ACC112 (cell line): ENCODE measurements around the gene SNX14.

Experiments
- H2AFZ ChIP-seq: fragments of 200-600 bp; sonication (generic); one replicate; pipeline ENCODE4 v1.6.0; 2017; ENCODE audit warnings: antibody characterized with exemption, low read length; ENCODE audit not compliant: unreplicated experiment
- H3K27ac ChIP-seq: fragments of 200-600 bp; sonication (generic); 2 replicates; pipeline ENCODE4 v1.5.1; 2014; ENCODE audit warnings: low read depth, mild to moderate bottlenecking, antibody characterized with exemption, low read length, moderate library complexity
- H3K27me3 ChIP-seq: fragments of 200-600 bp; sonication (generic); 2 replicates; pipeline ENCODE4 v1.6.1; 2014; ENCODE audit warnings: mild to moderate bottlenecking, antibody characterized with exemption, low read length, moderate library complexity, mixed read lengths; ENCODE audit not compliant: insufficient read depth
- H3K36me3 ChIP-seq: fragments of 200-600 bp; sonication (generic); 2 replicates; pipeline ENCODE4 v1.6.1; 2016; ENCODE audit warnings: mild to moderate bottlenecking, antibody characterized with exemption, low read length, moderate library complexity, mixed read lengths; ENCODE audit not compliant: insufficient read depth
- H3K4me1 ChIP-seq: fragments of 200-600 bp; sonication (generic); one replicate; pipeline ENCODE4 v1.6.1; 2016; ENCODE audit warnings: low read length, mixed read lengths; ENCODE audit not compliant: insufficient read depth, unreplicated experiment, control insufficient read depth
- H3K4me3 ChIP-seq: fragments of 200-600 bp; sonication (generic); 2 replicates; pipeline ENCODE4 v1.5.1; 2014; ENCODE audit warnings: mild to moderate bottlenecking, low read depth, low read length
- H3K79me2 ChIP-seq: fragments of 200-600 bp; sonication (generic); one replicate; pipeline ENCODE4 v1.6.0; 2016; ENCODE audit warnings: low read length; ENCODE audit not compliant: control insufficient read depth, unreplicated experiment, insufficient read depth

SNX14 gene

GRCh38 chr6:85464260-85464644, 129.4 kb downstream of the SNX14 start:
- peaks cover 93% of the 10 kb centered on the region for H3K4me1 ChIP-seq
- peaks cover 70% of the 10 kb centered on the region for H3K79me2 ChIP-seq
- peaks cover 23% of the 10 kb centered on the region for H3K36me3 ChIP-seq
- H3K4me3 ChIP-seq = peak overlapping the region; percentile 69
- H3K27ac ChIP-seq = peak overlapping the region; percentile 100
- no peaks in the 10 kb centered on the region for H3K27me3 ChIP-seq
- no peak overlapping the region for H2AFZ ChIP-seq

- peaks cover 18% of the 10 kb centered on the region for H3K36me3 ChIP-seq
- H3K79me2 ChIP-seq = peaks cover 65% of the 10 kb centered on the region
- peak overlapping the region; percentile 16; the same call in 1 of the 2 replicates for H3K4me3 ChIP-seq
- H3K27me3 ChIP-seq = no peaks in the 10 kb centered on the region
- peaks cover 93% of the 10 kb centered on the region for H3K4me1 ChIP-seq
- H3K27ac ChIP-seq = peak overlapping the region; percentile 100
- no peak overlapping the region for H2AFZ ChIP-seq
Observed at GRCh38 chr6:85463621-85464259, 129.9 kb downstream of the SNX14 start.

GRCh38 chr6:85462673-85463072, 131.0 kb downstream of the SNX14 start:
- peak overlapping the region; percentile 100 for H3K27ac ChIP-seq
- H2AFZ ChIP-seq = no peak overlapping the region
- H3K36me3 ChIP-seq = peaks cover 15% of the 10 kb centered on the region
- peaks cover 93% of the 10 kb centered on the region for H3K4me1 ChIP-seq
- H3K79me2 ChIP-seq = peaks cover 66% of the 10 kb centered on the region
- peak overlapping the region; percentile 16; the same call in 1 of the 2 replicates for H3K4me3 ChIP-seq
- H3K27me3 ChIP-seq = no peaks in the 10 kb centered on the region

- peaks cover 67% of the 10 kb centered on the region for H3K79me2 ChIP-seq
- peak overlapping the region; percentile 16; the same call in 1 of the 2 replicates for H3K4me3 ChIP-seq
- peaks cover 94% of the 10 kb centered on the region for H3K4me1 ChIP-seq
- peak overlapping the region; percentile 100 for H3K27ac ChIP-seq
- no peak overlapping the region for H2AFZ ChIP-seq
- H3K27me3 ChIP-seq = no peaks in the 10 kb centered on the region
- H3K36me3 ChIP-seq = peaks cover 14% of the 10 kb centered on the region
Observed at GRCh38 chr6:85461798-85462170, 131.9 kb downstream of the SNX14 start.

- Histone ChIP-seq H3K4me1 (peaks cover 94% of the 10 kb centered on the region), H3K4me3 (no peak overlapping the region), H3K36me3 (peaks cover 9% of the 10 kb centered on the region), H2AFZ (no peak overlapping the region), H3K79me2 (peaks cover 67% of the 10 kb centered on the region), H3K27me3 (no peaks in the 10 kb centered on the region), H3K27ac (peak overlapping the region; percentile 100)
Observed at GRCh38 chr6:85460921-85461797, 132.5 kb downstream of the SNX14 start.

- peaks cover 8% of the 10 kb centered on the region for H3K36me3 ChIP-seq
- peak overlapping the region; percentile 27; the same call in 1 of the 2 replicates for H3K4me3 ChIP-seq
- H2AFZ ChIP-seq = no peak overlapping the region
- H3K79me2 ChIP-seq = peaks cover 67% of the 10 kb centered on the region
- H3K27me3 ChIP-seq = no peaks in the 10 kb centered on the region
- peaks cover 94% of the 10 kb centered on the region for H3K4me1 ChIP-seq
- H3K27ac ChIP-seq = peak overlapping the region; percentile 100
Observed at GRCh38 chr6:85460154-85460920, 133.3 kb downstream of the SNX14 start.

GRCh38 chr6:85459224-85459901, 134.3 kb downstream of the SNX14 start:
- H3K4me3 ChIP-seq = peak overlapping the region; percentile 42
- H3K36me3 ChIP-seq = peaks cover 8% of the 10 kb centered on the region
- peaks cover 96% of the 10 kb centered on the region for H3K4me1 ChIP-seq
- no peak overlapping the region for H2AFZ ChIP-seq
- H3K27ac ChIP-seq = peak overlapping the region; percentile 100
- peaks cover 72% of the 10 kb centered on the region for H3K79me2 ChIP-seq
- no peaks in the 10 kb centered on the region for H3K27me3 ChIP-seq

- H3K4me1 ChIP-seq = peaks cover 99% of the 10 kb centered on the region
- H3K79me2 ChIP-seq = peaks cover 78% of the 10 kb centered on the region
- peak overlapping the region; percentile 100 for H3K27ac ChIP-seq
- no peaks in the 10 kb centered on the region for H3K27me3 ChIP-seq
- no peak overlapping the region for H2AFZ ChIP-seq
- H3K36me3 ChIP-seq = peaks cover 13% of the 10 kb centered on the region
- peak overlapping the region; percentile 42 for H3K4me3 ChIP-seq
Observed at GRCh38 chr6:85458782-85459181, 134.9 kb downstream of the SNX14 start.

GRCh38 chr6:85458184-85458583, 135.5 kb downstream of the SNX14 start:
- H3K36me3 ChIP-seq = peaks cover 13% of the 10 kb centered on the region
- H3K27me3 ChIP-seq = no peaks in the 10 kb centered on the region
- peaks cover 99% of the 10 kb centered on the region for H3K4me1 ChIP-seq
- H3K4me3 ChIP-seq = peak overlapping the region; percentile 42
- peak overlapping the region; percentile 100 for H3K27ac ChIP-seq
- H3K79me2 ChIP-seq = peaks cover 84% of the 10 kb centered on the region
- no peak overlapping the region for H2AFZ ChIP-seq

- peaks cover 84% of the 10 kb centered on the region for H3K79me2 ChIP-seq
- H3K27me3 ChIP-seq = no peaks in the 10 kb centered on the region
- peak overlapping the region; percentile 96; the same call in 1 of the 2 replicates for H3K4me3 ChIP-seq
- peaks cover 23% of the 10 kb centered on the region for H3K36me3 ChIP-seq
- peak overlapping the region; percentile 100 for H3K27ac ChIP-seq
- H2AFZ ChIP-seq = no peak overlapping the region
- H3K4me1 ChIP-seq = peaks cover 91% of the 10 kb centered on the region
Observed at GRCh38 chr6:85456782-85457181, 136.9 kb downstream of the SNX14 start.
